ENCODE measurements around the gene ATOSA.

ATOSA gene

GRCh38 chr15:52682200-52682599 is 3.0 kb upstream of the ATOSA start:
- DNase-seq (ENCODE audit: low spot score) = no peak

- DNase-seq (ENCODE audit: low spot score) = no peak
These were observed 2.3 kb upstream of the ATOSA start for GRCh38 chr15:52681441-52681840.

- DNase-seq (ENCODE audit: low spot score) = no peak
These were observed 1.6 kb upstream of the ATOSA start for GRCh38 chr15:52680761-52681160.

- peak; percentile 20 for DNase-seq (ENCODE audit: low spot score)
These were observed 828 bp upstream of the ATOSA start for GRCh38 chr15:52680041-52680391.

DNA sequence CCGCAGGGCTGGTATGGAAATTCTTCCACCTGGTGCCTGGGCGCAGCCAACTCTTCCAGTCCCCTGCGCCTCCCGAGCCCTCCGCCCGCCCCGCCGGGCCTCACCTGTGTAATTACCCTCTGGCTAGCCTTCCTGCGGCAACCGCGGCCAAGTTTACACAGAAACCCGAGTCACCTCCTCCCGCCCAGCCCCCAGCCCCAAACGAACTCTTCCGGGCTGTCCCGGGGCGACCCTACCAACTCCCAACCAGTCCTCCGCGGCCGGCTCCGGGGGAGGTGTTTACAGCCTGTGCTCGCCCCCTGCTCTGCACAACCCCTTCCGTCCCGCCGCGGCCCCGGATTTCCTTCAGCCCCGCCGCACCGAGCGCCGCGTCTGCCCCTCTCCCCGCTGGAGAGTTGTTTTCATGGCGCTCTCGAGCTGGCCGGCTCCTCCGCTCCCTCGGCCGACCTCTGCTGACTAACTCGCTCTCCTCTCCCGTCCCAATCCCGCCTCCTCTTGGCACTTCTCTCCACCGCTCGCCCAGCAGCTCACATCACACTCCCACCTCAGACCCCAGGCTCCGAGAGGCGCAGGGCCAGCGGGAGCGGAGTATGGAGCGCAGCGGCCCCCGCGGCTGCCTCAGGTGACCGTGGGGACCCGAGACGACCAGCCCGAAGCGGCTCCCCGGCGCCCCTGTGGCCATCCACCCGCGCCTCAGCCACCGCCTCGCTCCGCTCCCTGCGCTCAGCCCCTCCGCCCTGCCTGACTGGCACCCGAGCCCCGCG is 538 bp downstream of the ATOSA start:
- DNase-seq (ENCODE audit: low spot score) = peak; percentile 71

DNA sequence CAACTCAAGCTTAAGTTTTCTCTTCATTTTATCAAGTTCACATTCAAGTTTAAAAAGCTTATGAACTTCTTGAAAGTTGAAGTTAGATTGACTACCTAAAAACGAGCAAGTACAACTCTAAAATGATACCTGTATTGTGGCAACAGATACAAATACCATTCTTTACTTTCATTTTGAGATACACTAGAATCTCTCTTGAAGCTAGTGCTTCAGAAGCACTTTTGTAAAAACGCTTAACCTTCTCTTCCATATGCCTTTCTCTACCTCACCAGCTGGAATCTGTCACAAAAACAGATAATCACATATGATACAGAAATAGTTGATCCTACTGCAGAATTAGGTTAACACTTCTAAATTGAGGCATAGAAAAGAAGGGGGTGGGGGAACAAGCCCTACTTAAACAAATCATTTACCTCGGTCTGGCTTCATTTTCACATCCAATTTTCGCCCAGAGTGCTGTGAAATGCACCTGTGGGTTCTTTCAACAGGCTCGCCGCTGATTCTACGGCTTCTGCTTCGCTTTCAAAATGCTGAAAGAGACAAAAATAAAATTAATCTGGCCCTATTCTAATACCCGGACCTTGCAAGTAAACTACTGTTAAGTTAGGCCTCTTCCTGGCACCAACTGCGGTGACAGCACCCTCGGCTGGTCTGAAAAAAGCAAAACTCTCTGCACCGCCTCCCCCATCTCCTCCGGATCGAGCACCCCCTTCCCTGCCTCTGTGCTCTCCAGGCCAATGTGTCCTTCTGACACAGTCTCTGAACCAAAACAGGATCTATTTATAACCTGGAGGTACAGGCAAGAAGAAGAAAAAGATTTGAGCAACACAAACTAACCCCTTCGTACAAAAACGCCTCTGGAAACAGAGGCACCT is 1.4 kb downstream of the ATOSA start:
- DNase-seq (ENCODE audit: low spot score) = peak; percentile 67

GRCh38 chr15:52674831-52675230 is 4.4 kb downstream of the ATOSA start:
- DNase-seq (ENCODE audit: low spot score) = no peak

DNA sequence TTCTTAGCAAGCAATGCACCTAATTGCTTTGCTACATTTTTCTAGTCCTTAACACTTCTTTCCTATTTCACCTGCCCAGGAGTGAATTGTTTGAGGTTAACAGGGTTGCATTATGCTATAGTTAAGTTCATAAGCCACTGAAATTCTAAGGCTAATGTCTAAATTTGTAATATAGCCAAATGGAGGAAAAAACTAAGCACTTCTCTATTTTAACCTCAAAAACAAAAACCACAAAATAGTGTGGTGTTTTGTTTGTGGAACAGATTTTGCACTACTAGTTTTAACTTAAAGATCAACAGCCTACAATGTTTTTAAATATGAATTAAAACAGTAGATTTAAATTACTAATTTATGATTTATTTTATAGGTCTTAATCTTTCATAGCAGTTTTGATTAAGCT is 5.5 kb downstream of the ATOSA start:
- DNase-seq (ENCODE audit: low spot score) = no peak

- DNase-seq (ENCODE audit: low spot score) = no peak
These were observed 5.9 kb downstream of the ATOSA start for GRCh38 chr15:52673312-52673711.

GRCh38 chr15:52672661-52673060 is 6.5 kb downstream of the ATOSA start:
- no peak for DNase-seq (ENCODE audit: low spot score)

DNA sequence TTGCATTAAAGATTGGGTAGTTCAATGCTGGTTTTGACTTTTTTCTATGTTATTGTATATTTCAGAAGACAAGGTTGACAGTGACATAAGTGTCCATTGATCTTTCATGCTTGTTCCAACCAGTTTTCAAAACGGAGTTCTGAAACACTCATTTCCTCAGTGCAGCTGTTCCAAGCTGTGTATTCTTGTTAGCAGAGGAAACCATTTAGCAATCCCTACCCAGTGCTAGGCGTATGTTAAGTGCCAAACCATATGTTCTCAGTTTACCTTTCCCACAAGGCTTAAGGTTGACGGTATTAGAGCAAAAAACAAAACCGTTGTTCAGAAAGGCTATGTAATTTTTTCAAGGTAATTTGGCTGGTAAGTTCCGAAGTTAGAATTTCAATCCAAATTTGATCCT is 9.1 kb downstream of the ATOSA start:
- DNase-seq (ENCODE audit: low spot score) = no peak

- DNase-seq (ENCODE audit: low spot score) = no peak
These were observed 11.1 kb downstream of the ATOSA start for GRCh38 chr15:52668133-52668532.

DNA sequence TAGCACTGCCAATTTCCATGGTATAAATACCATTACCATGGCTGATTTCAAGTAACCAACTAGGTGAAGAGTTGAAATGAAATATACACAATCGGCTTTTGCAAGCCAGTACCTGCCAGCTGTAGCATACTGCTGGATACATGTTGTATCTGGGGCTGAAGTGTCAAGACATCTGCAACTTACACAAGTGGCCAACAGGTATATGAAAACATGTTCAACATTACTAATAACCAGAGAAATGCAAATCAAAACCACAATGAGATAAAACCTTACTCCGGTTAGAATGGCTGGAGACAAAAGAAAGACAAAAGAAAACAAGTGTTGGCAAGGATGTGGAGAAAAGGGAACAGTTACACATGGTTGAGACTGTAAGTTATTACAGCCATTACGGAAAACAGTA is 11.6 kb downstream of the ATOSA start:
- no peak for DNase-seq (ENCODE audit: low spot score)

GRCh38 chr15:52663536-52664294 is 15.5 kb downstream of the ATOSA start:
- DNase-seq (ENCODE audit: low spot score) = no peak

DNA sequence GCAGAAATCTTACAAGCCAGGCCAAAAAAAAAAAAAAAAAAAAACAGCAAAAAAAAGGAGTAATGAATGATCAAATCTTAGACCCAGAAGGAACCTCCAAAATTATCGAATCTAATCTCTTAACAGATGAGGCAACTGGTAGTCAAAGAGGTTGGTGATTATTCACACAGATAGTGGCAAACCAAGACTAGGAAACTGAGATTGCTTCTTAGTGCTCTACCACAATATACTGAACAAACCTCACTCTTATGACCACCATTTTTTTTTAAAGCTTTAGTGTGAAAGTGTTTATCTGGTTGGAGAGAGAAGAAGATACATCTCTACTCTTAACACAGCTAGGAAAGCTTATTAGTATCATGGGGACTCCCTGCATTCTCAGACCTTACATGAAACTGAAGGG is 17.3 kb downstream of the ATOSA start:
- no peak for DNase-seq (ENCODE audit: low spot score)

- no peak for DNase-seq (ENCODE audit: low spot score)
These were observed 19.0 kb downstream of the ATOSA start for GRCh38 chr15:52660192-52660591.

DNA sequence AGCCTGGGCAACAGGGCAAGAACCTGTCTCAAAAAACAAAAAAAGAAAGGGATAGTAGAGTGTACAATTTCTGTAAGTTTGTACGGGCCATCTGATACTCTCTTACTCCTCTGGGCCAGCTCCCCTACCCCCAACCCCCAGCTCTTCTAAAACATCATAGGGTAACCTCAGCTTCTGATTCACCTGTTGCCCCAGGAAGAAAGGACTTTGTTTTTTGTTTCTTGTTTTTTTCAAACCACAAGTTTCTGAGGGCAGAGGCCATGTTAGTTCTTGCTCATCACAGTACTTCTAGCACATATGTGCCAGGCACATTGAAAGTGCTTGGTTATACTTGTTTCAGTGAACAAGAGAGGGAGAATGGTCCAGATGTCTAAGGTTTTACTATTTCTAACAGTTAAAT is 20.2 kb downstream of the ATOSA start:
- no peak for DNase-seq (ENCODE audit: low spot score)

GRCh38 chr15:52657338-52657737 is 21.9 kb downstream of the ATOSA start:
- DNase-seq (ENCODE audit: low spot score) = peak; percentile 58

DNA sequence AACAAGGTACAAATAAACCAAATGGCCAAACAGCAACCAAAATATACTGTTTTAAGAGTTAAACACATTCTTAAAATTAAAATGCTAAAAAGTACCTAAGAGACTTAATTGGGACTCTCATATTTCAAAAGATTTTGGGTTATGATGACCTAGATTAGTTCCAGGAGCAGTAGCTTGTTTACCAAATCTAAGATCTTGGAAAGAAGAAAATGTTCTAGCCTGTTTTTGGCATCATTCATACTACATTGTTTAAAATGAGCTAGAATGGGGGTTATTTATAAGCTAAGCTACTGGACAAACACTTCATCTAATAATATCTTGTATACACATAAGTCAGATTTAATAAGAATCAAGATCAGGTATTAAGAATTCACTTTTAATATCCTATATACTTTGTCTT is 22.8 kb downstream of the ATOSA start:
- DNase-seq (ENCODE audit: low spot score) = no peak

DNA sequence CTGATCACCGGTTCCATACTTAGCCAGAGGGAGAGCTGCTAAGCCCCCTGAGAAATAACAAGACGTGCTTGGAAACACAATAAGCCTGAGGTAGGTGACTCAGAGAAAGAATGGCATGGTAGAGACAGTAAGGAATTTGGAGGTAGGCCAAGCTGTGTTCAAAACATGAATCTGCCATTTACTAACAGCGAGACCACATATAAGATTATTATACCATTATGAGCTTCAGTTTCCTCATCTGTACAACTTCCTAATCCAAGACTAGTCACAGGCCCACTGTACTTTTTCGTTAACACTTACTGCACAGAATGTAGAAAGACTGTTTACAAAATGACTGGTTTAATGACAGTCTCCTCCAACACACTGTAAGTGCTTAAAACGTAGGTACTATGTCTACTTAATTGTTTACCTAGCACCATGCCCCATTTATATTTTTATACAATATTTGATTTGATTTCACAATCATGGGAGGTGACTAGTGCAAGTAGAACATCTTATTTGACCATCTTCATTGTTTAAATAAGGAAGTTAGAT is 25.7 kb downstream of the ATOSA start:
- peak; percentile 20 for DNase-seq (ENCODE audit: low spot score)

GRCh38 chr15:52652984-52653383 is 26.2 kb downstream of the ATOSA start:
- DNase-seq (ENCODE audit: low spot score) = peak; percentile 6

- no peak for DNase-seq (ENCODE audit: low spot score)
These were observed 26.9 kb downstream of the ATOSA start for GRCh38 chr15:52652286-52652685.

Data from AG20443 (cell line).